ENCODE measurements around the gene SAMD3.

SAMD3 gene

DNA sequence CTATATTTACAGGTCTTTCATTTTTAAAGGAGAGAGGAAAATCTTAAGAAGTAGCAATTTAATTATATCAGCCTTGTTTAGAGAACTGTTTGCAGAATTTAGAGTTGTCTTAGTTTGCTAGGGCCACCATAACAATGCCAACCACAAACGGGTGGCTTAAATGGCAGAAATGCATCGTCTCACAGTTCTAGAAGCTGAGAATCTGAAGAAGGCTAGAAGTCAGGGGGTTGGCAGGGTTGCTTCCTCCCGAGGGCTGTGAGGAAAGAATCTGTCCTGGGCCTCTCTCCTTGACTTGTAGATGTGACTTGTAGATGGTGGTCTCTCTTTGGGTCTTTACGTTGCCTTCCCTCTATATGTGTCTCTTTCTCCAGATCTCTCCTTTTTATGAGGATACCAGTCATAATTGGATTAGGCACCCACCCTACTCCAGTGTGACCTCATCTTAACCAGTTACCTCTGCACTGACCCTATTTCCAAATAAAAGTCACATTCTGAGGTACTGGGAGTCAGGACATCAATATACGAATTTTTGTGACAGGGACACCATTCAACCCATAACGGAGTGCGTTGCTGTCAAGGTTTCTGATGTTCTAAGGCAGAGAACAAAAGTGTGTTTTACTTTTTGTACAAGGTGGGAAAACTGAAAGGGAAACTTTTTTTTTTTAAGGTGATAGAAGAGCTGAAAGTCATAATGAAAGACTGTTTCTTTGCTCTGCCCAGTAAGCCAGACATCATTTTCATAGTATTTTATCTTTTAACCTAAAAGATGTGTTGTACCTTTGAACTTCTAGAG, 84.4 kb downstream of the SAMD3 start:
- no peak for DNase-seq (ENCODE audit: low read depth)
- TF ChIP-seq, protein P1, sequence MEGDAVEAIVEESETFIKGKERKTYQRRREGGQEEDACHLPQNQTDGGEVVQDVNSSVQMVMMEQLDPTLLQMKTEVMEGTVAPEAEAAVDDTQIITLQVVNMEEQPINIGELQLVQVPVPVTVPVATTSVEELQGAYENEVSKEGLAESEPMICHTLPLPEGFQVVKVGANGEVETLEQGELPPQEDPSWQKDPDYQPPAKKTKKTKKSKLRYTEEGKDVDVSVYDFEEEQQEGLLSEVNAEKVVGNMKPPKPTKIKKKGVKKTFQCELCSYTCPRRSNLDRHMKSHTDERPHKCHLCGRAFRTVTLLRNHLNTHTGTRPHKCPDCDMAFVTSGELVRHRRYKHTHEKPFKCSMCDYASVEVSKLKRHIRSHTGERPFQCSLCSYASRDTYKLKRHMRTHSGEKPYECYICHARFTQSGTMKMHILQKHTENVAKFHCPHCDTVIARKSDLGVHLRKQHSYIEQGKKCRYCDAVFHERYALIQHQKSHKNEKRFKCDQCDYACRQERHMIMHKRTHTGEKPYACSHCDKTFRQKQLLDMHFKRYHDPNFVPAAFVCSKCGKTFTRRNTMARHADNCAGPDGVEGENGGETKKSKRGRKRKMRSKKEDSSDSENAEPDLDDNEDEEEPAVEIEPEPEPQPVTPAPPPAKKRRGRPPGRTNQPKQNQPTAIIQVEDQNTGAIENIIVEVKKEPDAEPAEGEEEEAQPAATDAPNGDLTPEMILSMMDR (IDR thresholded peaks at IDR 0.05; ENCODE audit: control insufficient read depth, insufficient read depth, low read depth, low read length, missing control alignments): no peak
- no peak overlapping the region for H3K4me3 ChIP-seq (ENCODE audit: control insufficient read depth, low read depth, low read length)

DNA sequence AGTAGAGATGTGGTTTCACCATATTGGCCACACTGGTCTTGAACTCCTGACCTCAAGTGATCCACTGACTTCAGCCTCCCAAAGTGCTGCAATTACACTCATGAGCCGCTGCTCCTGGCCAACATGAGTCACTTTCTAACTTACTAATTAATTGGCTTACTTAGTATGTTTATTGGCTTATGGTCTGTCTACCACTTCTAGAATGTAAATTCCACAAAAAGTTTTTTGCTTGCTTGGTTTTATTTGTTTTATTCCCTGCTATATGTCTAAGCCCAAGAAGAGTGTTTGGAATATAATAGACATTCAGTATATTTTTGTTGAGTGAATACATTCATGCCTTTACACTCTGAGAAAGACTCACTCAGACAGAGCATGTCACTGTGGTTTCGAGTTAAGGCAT, 86.0 kb downstream of the SAMD3 start:
- no peak overlapping the region for H3K4me3 ChIP-seq (ENCODE audit: control insufficient read depth, low read depth, low read length)
- DNase-seq (ENCODE audit: low read depth): no peak
- TF ChIP-seq, protein P1 (IDR thresholded peaks at IDR 0.05; ENCODE audit: control insufficient read depth, insufficient read depth, low read depth, low read length, missing control alignments): no peak

- no peak overlapping the region for H3K4me3 ChIP-seq (ENCODE audit: control insufficient read depth, low read depth, low read length)
- TF ChIP-seq, protein P1 (IDR thresholded peaks at IDR 0.05; ENCODE audit: control insufficient read depth, insufficient read depth, low read depth, low read length, missing control alignments): no peak
- DNase-seq (ENCODE audit: low read depth): no peak
These were observed 88.2 kb downstream of the SAMD3 start for GRCh38 chr6:130134582-130134981.

DNA sequence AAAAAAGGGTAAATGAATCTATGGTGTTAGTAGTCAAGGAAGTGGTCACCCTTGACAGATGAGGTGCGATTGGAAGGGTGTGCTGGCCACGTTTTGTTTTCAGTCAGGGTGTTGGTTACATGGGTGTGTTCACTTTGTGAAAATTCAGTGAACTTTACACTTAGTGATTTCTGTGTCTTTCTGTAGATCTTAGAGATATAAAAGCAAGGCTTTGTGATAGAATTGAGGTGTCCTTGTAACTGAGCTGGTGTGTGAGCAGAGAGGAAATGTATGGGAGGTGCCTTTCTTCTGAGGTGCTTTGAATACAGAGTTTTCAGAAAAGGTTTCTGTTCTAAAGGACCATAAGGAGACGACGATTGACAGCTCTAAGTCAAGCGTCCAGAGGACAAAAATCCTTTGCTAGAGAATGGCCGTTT, 90.5 kb downstream of the SAMD3 start:
- DNase-seq (ENCODE audit: low read depth): no peak
- TF ChIP-seq, protein P1 (IDR thresholded peaks at IDR 0.05; ENCODE audit: control insufficient read depth, insufficient read depth, low read depth, low read length, missing control alignments): no peak
- no peak overlapping the region for H3K4me3 ChIP-seq (ENCODE audit: control insufficient read depth, low read depth, low read length)

GRCh38 chr6:130129762-130130246, 92.9 kb downstream of the SAMD3 start:
- TF ChIP-seq, protein P1 (IDR thresholded peaks at IDR 0.05; ENCODE audit: control insufficient read depth, insufficient read depth, low read depth, low read length, missing control alignments): no peak
- H3K4me3 ChIP-seq (ENCODE audit: control insufficient read depth, low read depth, low read length): no peak overlapping the region
- no peak for DNase-seq (ENCODE audit: low read depth)

DNA sequence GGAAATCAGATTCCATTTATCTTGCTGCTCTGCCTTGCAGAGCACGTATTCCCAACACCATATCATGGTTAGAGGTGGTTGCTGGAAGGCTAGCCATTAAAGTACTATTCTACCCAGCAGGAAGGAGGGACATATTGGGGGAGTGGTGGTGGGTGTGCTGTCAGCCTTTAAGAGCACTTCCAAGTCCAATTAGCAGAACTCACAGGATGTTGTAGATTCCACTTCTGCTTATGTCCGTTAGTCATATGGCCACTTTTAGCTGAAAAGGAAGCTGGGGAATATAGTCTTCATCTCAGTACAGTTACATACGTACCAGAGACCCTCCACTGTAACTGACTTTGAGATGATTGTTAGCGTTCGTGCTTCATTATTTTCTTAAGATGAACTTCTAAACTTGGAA, 94.4 kb downstream of the SAMD3 start:
- no peak overlapping the region for H3K4me3 ChIP-seq (ENCODE audit: control insufficient read depth, low read depth, low read length)
- DNase-seq (ENCODE audit: low read depth): no peak
- TF ChIP-seq, protein P1 (IDR thresholded peaks at IDR 0.05; ENCODE audit: control insufficient read depth, insufficient read depth, low read depth, low read length, missing control alignments): no peak
